HG03558 (cell line): Measurements from ENCODE around the gene SYCP2.

Source experiments
- ATAC-seq: cut with Tn5 transposase; IDR thresholded peaks from one replicate; pipeline ENCODE4 v1.9.1; 2021; ENCODE audit warnings: moderate number of reproducible peaks; ENCODE audit not compliant: unreplicated experiment; ENCODE audit errors: extremely low read depth

The SYCP2 gene

DNA sequence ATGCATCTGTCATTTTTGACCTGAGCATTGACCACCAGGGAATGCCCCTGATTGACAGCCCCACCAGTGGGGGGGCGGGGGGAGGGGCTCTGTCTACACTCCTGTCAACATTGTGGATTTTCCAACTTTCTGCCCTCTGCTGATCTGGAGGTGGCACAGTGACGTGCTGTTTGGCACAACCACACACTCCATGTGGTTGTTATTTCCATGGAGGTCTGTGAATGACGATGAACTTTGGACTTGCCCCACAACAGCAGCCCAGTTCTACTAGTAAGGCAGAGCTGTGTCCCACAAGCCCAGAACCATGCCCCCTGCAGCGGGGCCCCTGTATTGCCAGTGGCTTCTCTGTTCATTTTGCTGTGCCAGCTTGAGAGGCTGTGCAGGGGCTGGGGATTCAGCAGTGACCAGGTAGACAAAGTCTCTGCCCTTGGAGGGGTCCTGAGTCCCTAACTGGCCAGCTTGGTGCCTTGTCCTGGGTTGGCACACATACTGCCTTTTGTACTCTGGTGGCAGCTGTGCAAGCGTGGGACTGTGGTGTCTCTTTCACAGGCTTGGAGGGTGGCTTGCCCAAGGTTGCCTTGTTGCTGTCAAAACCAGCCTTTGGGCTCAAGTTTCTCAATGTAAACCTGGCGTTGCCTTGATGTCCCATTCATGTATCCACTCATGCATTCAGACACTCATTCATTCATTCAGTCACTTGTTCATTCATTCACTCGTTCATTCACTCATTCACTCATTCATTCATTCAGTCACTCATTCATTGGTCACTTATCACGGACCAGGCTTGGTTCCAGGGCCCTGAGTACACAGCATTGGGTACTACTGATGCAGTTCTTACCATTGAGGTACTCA is 108.5 kb downstream of the SYCP2 start:
- no peak for ATAC-seq

DNA sequence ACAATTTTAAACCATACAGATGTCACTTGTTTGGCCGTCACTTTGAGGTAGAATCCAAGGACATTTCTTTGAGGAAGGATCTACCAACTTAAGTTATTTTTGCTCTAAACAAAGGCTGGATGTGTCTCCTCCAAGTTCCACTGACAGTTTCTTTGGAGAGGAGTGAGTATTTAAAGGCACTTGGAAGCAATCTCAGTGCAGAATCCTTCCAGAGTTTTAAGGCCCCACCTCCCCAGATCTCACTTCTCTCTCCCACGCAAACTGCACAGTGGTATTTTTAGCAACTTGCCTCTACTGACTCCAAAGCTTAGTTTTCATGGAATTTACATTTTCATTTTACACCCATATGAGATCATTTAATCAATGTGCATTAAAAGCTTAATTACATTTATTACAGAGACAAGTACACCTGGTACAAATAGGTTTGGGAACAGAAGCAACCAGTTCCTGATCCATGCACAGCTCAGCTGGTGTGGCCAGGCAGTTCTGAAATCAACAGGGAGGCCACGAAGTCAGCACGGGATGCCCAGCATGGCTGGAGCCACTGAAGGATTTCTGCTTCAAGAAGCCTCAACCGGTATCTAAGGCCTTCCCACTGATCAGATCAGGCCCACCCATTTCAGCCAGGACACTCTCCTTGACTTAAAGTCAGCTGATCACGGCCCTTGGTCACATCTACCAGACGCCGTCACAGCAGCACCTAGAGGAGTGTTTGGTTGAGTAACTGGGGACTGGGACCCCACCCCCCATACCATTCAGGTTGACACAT is 109.8 kb downstream of the SYCP2 start:
- ATAC-seq = no peak

DNA sequence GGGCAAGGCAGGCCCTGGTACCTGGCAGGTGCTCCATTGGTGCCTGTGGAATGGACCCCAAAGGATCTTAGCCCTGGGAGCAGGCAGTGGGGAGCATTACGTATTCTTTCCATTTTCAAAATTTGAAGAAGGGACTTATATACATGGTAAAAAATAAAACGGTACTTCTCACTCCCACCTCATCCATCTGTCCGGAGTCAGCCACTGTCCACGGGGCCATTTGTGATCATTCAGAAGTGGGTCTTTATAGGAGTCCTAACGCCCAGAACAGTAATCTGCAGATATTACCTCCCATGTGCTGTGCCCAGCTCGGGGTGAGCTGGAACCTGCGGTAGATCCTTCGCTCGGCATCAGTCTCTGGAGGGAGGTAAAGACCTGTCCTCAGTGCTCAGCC is 110.4 kb downstream of the SYCP2 start:
- ATAC-seq = no peak

DNA sequence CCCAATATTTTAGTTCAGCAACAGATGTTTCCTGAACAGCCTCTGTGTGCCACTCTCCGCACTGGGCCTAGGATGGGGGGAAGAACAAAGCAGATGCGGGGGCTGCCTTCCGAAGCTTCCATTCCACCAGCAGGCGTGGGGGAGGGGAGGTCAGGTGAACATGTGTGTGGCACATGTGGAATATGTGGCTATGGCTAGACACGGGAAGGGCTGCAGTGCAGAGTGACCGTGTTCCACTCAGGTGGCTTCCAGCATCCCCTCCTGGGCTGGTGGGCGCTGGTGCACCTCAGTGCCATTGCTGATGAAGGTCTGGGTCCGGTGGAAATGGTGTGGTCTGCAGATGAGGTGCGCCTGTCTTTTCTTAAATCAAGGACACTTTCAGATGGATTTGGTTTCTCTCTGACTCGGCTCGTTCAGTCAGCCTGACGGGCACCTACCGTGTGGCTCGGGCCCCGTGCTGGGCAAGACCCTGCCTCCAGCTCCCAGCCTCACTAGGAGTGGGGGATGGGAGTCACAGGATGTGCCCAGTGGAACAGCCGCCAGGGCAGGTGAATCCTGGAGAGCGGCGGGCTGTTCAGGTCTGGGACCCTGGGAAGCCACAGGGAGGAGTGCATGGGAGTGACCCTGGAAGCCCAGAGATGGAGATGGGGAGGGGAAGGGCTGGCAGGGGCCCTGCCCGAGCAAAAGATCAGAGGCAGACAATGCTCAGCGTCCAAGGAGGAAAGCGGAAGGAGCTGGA is 111.0 kb downstream of the SYCP2 start:
- no peak for ATAC-seq

DNA sequence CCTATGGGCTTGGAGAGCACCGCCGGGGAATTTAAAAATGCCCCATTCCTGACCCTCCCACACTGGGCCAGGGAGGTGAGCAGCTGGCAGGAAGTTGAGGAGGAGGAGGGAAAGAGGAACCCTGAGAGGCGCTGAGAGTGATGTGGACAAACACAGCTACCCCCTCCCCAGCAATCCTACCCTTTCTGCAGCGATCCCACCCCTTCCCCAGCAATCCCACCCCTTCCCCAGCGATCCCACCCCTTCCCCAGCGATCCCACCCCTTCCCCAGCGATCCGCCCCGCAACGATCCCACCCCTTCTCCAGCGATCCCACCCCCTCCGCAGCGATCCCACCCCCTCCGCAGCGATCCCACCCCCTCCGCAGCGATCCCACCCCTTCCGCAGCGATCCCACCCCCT is 111.6 kb downstream of the SYCP2 start:
- no peak for ATAC-seq

DNA sequence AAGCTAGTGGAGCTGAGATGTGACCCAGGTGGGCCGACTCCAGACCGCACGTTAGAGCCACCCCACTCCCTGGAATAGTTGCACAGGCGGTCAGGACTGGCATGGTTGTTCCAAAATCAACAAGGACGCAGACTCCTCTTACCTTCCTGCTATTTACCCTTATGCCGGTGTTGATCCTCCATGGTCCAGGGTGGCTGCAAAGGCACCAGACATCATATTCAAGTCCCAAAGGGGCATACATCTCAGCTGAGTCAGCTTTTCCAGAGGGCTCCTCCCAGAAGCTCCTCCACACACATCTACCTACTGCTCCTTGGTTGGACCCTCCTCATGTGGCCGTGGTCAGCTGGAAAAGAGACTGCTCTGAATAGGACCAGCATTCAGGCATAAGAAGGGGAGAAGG is 112.2 kb downstream of the SYCP2 start:
- no peak for ATAC-seq

DNA sequence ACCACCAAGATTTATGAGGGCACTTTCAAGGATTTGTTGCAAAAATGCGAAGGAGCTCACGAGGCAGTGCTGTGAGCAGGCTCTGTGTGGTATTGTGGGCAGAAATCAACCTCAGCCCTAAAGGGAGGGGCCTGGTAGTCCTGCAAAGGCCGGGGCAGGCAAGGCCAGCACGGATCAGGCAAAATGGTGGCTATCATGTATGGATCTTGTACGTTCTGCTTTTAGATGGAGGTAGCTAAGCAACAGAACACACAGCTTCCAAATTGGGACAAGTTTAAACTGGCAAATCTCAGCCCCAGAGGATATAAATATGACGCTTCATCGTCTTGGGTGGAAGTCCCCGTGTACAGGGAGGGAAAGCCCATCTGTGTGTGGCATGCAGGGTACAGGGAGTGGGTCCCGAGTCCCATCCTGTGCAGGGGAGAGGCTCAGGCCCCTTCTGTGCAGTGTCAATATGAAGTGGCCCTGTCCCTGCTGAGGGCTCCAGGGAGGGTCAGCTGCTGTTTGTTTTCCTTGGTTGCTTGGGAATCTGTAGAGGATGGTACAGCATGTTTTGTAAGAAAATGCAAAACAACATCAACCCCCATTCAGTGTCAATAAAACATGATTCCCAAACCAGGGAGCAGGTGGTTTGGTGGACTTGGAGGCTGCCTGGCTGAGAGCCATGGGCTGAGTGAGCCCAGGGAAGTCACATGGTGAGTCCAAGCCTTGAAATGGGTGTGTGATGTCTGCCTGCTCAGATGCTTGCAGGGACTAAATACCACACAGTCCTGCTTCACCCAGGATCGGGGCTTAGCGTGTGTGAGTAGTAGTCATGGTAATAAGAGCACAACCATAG is 113.0 kb downstream of the SYCP2 start:
- ATAC-seq = no peak

DNA sequence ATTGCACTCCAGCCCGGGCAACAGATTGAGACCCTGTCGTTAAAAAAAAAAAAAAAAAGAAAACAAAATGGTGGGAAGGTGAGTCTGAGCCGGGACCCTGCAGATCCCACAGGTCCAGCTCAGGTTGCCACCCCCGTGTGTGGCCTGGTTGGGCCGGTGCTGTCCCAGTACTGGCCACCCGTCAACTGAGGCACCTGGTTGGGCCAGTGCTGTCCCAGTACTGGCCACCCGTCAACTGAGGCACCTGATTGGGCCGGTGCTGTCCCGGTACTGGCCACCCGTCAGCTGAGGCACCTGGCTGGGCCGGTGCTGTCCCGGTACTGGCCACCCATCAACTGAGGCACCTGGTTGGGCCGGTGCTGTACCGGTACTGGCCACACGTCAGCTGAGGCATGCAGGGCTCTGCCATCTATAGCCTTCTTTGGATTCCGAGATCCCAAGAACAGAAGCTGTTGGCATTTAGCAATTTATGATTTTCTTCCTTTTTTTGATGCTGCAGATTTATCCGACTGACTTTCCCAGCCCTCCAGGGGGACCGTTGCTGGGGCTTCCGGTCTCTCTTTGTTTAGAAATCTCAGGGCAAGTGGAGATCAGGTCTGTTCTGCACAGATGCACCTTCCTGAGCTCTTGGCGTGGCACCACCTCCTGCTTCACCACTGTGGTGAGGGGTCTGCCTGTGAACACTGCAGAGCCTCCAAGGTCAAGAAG is 113.8 kb downstream of the SYCP2 start:
- ATAC-seq = no peak

DNA sequence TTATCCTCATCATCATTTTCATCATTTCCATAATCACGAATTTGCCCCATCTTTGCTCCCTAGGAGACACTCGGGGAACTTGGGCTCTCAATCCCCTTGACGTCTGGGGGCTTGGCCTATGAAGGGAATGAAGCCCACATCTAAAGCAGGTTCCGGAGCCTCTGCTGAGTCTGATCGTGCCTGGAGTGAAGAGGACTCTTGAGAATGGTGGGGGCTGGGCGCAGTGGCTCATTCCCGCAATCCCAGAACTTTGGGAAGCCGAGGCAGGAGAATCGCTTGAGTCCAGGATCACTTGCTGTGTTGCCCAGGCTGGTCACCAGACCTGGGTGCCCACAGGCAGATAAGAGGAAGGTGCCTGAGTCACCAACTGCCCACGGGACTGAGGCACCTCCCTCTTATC is 114.5 kb downstream of the SYCP2 start:
- ATAC-seq = no peak

DNA sequence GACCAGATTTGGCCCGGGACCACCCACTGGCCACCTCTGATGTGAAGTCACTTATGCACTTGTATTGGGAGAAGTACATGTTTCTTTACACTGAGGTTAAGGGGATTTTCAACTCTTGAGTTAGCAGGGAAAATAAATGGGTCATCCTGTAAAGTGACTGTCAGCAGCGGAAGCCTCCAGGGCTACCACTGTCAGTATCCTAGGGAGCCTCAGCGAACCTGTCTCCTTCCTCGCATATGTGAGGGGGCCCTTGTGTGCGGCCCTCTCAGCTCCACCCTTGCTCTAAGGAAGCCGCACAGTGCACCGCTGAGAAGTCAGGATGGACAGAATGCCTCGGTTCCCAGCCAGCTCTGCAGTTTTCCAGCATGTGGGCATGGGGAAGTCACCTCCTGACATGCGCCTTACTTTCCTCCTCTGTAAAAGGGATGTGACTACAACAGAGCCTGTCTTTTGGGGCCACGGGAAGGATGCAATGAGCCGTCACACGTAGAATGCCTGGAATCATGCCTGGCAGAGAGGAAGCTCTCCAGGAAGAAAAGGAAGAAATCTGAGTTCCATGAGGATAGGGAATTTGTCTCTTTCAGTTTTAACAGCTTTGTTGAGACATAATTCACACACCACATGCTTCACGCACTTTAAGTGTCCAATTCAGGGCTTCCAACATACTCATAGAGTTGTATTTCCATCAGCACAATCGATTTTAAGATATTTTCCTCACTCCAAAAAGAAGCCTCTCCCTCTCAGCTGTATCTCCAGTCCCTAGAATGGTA is 115.4 kb downstream of the SYCP2 start:
- no peak for ATAC-seq

DNA sequence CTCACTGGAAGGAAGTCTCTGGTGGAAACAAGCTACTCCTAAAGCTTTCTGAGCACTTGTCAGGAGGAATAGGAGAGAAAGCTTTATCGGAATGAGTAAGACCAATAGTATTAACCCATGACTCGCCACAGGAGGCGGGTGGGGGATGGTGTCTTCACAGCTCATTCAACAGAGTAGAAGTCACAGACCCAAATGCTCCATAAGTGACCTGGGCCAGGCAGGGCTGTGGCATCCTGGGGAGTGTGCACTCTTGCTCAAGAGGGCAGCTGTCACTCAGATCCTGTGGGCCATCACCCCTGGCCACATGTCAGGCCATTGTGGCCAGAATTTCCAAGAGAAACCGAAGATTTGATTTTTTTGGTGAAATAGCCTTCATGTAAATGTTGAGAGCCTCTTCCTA is 116.0 kb downstream of the SYCP2 start:
- no peak for ATAC-seq

DNA sequence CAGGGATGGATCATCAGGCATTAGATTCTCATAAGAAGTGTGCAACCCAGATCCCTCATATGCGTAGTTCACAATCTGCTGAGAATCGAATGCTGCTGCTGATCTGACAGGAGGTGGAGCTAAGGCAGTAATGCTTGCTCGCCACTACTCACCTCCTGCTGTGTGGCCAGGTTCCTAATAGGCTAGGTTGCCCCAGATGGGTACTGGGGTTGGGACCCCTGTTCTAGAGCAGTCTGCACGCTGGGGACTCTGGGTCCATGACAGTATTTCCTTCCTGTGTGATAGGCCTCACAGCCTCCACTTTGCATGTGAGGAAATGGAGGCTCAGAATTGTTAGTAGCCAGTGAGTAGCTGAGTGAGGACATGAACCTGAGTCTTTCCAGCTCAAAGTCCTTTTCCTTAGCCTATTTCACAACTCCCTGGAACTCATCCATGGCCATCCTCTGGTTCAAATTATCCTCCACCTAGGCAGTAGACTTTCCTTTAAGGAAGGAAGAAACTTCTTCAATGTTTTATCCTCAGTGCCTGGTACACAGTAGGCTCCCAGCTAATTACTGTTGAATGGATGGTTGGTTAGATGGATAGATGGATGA is 117.2 kb downstream of the SYCP2 start:
- no peak for ATAC-seq

DNA sequence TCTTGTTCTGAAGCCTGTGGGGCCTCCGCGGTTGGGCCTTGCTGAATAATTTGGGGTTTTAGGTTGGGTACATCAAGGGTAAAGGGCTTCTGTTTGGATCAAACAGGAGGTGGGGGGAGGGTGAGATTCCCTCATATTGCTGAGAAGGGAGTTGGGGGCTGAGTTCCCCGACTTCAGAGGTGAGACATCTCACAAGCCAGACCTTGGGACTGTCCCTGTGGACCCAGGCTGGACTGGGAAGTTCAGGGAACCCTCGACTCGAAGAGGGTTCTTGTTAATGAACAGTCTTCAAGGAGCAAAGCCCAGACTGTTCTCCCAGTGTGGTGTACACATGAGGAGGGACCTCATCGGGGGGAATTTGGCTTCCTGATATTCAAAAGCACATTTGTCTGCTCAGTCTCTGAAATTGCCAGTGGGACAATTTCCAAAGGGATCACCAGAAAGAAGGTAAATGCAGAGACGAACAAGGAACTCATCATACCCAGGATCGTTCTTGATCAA is 118.5 kb downstream of the SYCP2 start:
- no peak for ATAC-seq

DNA sequence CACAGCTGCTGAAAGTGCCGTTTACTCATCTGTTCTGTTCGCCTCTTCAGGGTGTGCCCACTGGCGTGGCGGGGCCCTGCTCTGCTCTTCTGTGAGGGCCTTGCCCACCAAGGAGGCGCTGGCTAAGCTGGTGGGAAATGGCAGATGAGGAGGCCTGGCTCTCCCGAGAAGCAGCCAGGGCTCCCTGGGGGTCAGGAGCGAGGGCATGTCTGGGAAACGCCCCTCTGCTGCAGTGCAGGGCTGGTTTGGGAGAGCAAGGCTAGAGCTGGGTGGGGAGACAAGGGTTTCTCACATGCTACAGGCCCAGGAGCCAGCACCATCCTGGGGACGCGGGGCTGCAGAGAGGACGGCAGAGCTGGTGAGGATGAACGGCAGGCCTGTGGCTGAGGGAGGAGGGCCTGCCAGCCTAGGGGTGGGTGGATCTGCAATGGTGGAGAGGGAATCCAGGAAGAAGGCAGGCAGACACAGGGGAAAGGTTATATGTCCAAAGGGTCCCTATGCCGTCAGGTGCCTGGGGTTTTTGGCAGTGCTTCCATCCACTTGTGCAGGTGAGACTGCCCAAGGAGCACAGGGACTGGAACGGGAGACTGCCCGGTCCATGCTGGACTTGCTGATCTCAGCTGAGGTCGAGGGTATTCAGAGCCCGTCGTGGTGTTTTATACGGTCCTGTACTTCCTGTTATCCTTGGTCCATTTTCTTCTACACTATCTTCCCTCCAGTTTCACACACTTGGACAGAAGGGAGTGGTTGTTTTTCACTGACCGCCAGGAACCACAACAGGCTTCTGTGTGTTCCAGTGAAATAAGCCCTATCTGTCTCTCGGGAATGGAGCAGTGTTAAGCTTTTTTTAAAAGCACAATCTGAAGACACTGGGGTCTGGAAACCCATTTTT is 119.2 kb downstream of the SYCP2 start:
- ATAC-seq = no peak
